NCI-H2029 treated with DMSO at 0.1 percent for 48 hours (cell line): ENCODE data around the gene MBTPS1.
A peak's percentile ranks its signal among the peaks of the same experiment; 100 is the strongest.

Experiments used
- DNase-seq: peaks from one replicate; lab custom pipeline; 2025; lab: John Stamatoyannopoulos, UW

Gene MBTPS1

DNA sequence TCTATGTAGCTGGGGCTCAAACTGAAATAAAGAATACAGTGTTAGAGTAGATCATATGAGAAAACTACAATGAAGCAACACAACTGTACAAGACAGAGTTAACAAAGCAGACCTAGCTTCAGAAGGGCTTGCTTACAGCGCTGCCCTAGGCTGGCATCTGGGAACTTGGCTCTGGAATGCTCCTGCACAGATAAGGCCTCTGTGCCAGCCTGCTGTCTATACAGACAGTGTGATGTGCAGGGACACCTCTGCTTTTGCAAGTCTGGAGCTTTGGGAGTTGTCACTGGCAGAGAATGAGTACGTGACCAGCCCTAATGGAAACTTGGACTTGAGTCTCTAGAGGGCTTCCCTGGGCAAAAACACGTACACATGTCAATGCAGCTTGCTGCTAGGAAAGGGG lies 42.0 kb downstream of the MBTPS1 start:
- DNase-seq: no peak

DNA sequence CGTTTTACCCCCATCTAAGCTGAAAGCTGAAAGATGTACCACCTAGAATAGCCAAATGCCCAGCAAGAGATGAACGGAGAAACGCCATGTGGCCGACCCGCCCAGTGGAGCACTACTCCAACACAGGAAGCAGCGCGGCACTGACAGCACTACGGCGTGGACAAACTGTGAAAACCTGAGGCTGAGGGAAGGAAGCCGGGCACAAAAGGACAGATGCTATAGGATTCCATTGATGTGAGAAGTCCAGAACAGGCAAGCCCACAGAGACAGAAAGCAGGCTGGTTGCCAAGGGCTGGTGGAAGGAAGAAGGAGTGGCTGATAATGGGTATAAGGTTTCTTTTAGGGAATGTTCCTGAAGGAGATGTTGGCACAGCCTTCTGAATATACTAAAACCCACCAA lies 44.7 kb downstream of the MBTPS1 start:
- DNase-seq: no peak

DNA sequence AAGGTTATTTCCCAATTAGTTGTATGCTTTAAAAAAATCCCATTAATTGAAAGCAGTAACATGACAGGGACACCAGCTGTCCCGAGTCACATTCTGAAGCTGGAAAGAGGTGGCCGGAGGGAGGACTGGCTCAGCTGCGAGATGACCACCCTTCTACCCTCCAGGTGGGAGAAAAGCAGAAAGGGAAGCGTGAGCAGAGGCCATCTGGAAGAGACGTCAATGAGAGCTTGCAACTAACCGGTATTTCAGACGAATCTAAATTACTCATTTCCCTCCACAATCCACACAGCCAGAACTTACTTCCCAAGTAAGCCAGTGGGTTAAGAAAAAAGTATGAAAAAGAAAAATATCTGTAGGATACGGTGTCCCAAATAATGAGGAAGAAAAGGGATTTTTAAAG lies 45.6 kb downstream of the MBTPS1 start:
- no peak for DNase-seq

DNA sequence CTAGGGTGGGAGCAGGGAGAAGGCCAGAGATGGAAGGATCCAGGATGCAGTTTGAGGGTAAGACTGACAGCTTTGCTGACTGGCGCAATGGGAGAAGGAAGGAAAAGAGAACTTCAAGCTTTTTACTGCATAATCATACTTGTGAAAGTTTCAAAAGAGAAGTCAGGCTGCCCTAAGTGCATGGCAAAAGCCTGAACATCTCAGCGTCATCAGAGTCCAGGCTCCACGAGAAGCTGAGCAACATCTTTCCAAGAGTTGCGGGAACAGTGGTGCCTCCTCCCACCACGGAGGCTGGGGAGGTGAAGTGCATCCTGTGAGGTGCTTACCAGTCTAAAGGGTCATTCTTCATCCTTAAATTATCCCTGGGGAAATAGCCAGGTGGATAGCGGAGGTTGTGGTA lies 47.2 kb downstream of the MBTPS1 start:
- DNase-seq: no peak

DNA sequence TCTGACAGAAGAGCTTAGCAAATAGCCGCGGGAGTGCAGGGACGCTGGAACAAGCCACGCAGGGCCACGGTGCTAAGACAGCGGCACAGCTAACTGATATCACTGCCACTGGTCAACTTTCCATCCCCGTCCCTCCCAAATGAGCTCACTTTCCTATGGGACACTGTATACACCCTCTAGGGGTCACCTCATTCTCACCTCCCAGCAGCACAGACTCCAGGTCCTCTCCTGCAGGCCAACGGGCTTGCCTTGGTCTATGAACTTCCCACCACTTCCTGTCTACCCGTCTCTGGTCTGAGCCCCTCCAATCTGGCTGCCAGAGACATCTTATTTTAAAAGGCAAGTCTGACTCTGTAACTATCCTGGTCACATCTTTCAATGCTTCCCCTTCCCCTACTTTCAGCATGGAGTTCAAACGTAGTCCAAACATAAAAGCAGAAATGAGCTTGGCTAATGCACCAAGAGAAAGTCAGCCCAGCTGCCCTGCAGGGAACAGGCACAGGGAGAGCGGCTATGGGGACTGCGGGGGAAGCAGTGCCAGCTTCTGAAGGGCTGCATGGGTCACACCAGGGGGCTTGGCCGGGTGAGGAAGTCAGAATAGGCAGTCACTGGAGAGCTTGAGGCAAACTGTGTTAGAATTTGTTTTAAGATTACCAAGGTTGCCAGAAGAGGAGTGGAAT lies 47.8 kb downstream of the MBTPS1 start:
- DNase-seq: no peak

DNA sequence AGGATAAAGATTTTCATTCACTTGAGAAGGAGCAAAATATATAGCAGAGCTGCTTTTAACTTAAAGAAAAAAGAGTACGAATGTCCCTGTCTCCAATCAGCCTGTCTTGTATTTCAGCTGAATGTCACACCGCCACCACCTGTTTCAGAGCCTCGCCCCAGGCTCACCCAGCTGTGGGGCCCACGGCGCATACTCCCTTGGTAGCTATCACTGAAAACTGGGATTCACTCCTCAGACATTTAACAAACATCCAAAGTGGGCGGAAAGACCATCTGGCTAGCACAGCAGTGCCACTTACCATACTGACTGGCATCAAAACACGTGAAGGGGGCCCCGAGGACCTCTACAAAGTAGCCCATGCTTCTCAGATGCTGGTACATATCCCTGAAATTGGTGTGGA lies 48.7 kb downstream of the MBTPS1 start:
- DNase-seq: no peak

GRCh38 chr16:84067640-84068039 lies 49.1 kb downstream of the MBTPS1 start:
- DNase-seq: no peak

GRCh38 chr16:84065536-84066132 lies 51.1 kb downstream of the MBTPS1 start:
- DNase-seq: peak; percentile 4

GRCh38 chr16:84063980-84064379 lies 52.8 kb downstream of the MBTPS1 start:
- no peak for DNase-seq

- peak; percentile 4 for DNase-seq
These were observed 53.8 kb downstream of the MBTPS1 start for GRCh38 chr16:84062734-84063640.

DNA sequence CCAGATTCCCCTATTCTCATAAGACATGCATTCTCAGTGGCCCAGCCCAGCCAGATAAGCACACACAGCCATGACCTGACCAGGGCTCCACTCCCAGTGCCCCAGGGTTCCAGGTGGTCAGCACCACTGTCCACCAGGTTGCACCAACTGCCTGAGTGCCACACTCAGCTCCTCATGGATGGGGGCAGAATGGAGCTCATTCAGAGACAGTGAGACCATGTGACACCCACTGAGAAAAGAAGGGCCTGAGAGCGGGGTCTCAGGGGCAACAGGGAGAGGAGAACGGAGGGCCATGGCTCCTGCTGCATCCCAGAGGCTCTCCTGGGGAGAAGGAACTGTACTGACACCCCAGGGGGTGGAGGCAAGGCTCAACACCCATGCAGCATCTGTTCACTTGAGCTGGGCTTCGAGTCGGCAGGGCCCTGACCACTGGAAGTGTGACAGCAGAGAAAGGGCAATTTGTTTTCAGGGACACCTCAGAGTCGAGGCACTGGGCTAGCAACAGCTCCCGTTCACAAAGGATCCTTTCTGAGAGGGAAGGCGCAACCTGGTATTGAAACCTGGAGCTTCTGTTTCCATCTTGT lies 55.4 kb downstream of the MBTPS1 start:
- no peak for DNase-seq

DNA sequence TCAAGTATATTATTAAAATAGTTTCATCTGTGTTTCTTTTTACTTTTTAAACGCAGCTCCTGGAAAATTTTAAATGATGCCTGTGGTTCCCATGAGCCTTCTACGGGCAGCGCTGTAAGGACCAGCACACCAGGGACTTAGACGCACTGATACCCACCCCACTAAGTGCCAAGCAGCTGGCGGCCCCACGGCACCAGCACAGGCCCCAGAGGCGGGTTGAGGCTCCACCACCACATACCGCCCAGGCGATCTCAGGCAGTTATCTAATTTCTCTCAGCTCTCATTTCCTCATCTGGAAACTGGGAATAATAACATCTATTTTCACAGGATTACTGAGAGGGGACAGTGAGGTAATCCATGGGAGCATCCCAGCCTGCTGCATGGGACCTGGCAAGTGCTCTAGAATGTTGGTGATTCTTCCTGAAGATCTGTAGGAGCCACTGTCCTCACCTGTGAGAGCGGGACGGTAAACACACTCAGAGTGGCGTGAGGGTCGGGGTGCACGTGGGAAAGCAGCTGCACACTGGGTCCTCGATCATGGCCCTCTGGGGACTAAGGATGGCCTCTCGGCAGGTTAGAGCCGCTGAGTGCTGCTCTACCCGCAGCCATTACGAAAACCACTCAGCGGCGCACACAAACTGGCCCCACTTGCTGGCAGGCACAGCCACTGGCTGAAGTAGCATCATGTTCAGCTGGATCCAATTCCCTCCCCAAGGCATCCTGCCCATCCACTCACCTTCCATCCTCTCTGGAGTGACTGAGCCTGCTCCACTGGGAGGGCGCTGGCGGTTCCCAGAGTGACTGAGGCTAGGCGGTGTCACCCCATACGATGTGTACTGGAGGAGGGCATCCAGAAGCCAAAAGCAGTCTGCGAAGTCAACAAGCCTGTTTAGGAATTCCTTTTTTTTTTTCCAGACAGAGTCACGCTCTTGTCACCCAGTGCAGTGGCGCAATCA lies 56.5 kb downstream of the MBTPS1 start:
- DNase-seq: no peak

GRCh38 chr16:84059111-84059510 lies 57.6 kb downstream of the MBTPS1 start:
- no peak for DNase-seq

- DNase-seq: no peak
These were observed 58.1 kb downstream of the MBTPS1 start for GRCh38 chr16:84058664-84059063.

DNA sequence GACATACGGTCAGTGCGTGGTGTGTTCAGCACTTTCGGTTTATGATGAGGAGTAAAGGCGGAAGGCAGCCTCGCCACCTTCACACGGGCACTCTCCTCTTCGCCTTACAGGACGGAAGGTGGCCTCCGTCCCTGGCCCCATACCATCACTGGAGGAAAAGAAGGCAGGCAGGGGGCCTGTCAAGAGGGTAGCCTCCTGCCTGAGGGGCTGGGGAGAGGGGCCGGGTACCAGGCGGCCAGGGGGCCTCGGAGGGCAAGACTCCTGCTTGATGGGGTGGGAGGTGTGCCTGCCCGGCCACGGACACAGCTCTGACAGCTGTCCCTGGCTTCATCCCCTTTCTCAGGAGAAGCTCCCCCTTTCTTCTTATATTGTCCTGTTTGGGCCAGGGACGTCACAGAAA lies 58.5 kb downstream of the MBTPS1 start:
- no peak for DNase-seq

DNA sequence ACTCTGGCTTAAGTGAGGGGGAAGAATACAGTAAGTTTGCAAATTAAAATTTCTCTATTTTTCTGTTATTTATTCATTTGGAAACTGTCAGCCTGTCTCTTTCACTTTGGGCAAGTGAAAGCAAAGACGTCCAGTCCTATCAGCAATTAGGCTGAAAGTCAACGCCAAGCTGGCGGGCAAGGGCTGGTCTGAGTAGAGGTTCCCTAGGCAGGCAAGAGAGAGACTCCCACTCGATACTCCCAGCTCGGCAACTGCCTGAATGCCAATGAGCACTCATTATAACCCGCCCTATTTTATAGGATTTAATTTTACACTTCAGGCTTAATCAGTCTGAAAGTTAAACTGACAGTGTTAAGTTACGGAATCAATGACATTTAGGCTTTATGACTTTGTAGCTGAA lies 59.8 kb downstream of the MBTPS1 start:
- DNase-seq: no peak

- no peak for DNase-seq
These were observed 60.7 kb downstream of the MBTPS1 start for GRCh38 chr16:84055801-84056634.

DNA sequence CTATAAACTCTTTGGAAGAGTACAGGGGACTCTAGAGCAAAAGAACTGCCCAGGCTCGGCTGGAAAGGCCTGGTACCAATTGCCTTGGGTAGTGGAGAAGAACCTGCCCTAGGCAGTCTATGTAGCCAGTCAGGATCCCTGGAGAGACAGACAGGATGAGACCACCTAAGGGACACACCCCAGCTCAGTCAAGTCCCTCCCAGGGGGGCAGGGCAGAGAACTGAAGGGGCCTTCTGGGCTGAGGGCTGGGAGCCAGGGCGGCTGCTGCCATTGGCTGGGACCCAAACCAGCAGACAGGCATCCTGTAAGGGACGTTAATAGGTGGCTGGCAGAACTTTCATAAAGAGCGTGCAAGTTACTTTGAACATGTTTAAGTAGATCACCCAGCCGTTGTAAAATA lies 61.4 kb downstream of the MBTPS1 start:
- DNase-seq: no peak

GRCh38 chr16:84054916-84055315 lies 61.8 kb downstream of the MBTPS1 start:
- DNase-seq: no peak

DNA sequence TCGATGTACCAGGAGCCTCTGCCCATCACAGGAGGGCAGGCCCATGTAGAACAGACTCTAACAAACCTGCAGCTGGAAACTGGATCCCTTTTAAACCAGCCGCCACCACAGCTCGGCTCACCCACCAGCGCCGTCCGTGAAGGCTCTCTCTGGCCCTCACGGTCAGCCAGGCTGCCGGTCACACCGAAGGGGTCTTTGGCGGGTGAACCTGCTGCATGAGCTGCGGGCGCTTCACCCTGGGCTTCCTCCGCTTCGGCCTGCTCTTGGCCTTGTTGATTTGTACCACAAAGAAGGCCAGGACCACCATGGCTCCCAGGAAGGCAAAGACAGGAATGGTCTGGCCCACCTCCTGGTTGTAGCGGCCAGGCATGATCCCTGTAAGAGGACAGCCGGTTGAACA lies 62.5 kb downstream of the MBTPS1 start:
- no peak for DNase-seq

GRCh38 chr16:84053237-84053636 lies 63.5 kb downstream of the MBTPS1 start:
- no peak for DNase-seq
